GM19238 (cell line): Measurements from ENCODE around the gene POP4.

ENCODE experiments used
- DNase-seq: peaks from one replicate; pipeline ENCODE4 v3.0.0; 2011; ENCODE audit warnings: low spot score; ENCODE audit not compliant: insufficient read length

The POP4 gene

DNA sequence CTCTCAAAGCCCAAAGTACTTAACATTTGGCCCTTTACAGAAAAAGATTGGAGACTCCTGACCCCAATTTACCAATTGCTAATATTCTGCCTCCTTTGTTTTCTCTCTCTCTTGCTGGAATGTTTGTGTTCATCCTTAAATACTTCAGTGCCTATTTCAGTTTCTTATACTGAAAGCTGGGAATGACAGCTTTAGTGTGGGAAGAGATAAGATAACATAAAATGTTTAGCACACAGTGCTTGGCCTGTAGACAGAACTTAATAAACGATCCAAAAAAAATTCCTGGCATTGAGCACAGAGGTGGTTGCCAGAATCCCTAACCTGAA is 56.2 kb downstream of the POP4 start:
- no peak for DNase-seq

DNA sequence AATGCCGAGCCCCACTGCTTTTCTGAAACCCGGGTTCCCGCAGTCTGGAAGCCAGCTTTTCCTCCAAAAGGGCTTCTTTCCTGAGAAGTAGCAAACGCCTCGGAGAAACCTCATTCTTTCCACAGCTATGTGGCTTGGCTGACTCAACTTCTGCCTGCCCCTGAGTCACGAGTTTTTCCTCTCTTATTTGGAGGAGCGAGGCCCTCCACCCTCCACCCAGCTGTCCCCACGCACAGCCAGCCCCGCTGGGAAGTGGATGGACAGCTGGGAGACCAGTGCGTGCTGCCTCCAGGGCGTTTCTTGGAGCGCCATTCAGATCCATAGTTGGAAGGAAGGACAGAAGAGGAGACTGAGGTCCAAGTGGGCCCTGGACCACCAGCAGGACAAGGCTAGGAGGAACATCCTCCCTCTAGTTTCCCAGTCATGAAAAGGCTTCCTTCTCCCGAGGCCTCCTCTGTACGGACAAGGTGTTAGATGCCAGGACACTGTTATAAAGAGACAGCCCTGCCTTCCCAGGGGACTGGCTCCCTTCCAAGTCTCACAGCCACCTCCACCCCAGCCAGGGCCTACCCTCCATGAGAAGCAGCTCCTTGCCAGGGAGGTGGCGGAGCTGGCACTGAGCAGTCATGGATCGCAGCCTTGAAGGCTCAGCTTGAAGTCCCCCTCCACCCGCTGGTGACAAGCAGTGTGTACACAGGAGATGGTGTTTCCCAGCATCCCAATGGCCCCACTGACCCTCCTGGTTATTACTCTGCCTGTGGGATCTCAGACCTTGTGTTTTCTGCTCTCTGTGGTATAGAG is 56.7 kb downstream of the POP4 start:
- DNase-seq, result no peak

DNA sequence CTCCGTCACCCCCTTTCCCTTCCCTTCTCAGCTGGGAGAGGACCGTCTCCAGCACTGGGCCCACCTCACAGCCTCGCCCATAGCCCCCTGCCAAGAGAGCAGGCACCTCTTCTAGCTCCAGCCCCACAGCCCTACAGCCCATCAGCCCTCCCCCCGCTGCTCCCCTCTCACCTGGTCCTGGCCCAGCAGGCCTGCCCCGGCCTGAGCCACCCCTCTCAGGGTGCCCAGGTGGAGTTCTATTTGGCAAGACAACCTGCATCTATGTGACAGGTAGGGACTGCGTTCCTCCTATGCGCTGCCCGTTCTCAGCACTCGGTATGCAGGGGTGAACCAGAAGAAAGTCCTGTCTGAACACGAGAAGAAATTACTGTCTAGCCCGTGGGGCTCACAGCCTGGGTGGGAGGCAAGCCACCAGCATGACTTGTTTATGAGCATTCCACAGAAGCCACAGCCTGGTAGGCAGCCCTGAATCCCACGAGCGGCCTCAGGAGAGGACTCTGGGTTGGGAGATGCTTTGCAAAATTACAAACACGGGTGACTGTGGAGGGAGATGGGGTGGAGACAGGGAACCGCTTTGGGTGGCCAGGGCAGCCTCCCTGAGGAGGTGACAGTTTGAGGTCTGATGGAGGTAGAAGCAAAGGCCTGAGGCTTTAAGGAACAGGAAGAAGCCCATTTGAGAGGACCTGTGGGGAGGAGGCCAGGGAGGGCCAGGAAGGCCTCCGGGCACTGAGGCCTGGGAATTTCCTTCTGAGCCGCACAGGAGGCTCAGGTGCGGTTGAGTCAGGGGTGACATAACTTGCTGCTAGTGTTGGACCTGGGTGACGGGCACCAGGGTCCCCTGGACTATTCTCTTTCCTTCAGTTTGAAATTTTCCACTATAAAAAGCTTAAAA is 58.0 kb downstream of the POP4 start:
- DNase-seq, result no peak

DNA sequence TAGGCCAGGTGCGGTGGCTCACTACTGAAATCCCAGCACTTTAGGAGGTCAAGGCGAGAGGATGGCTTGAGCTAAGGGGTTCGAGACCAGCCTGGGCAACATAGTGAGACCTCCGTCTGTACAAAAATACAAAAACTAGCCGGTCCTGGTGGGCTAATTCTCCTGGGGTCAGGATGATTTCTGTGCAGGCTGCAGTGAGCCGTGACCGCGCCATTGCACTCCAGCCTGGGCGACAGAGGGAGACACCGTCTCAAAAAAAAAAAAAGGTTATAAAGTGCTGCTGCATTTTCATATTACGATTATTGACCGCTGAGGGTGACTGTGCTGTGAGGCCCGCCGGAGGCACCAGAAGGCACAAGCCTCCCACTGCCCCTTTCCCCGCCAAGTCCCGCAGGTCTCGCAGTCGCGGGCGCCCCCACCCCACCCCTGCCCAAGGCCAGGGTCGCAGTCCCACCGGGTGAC is 58.7 kb downstream of the POP4 start:
- DNase-seq, result no peak

DNA sequence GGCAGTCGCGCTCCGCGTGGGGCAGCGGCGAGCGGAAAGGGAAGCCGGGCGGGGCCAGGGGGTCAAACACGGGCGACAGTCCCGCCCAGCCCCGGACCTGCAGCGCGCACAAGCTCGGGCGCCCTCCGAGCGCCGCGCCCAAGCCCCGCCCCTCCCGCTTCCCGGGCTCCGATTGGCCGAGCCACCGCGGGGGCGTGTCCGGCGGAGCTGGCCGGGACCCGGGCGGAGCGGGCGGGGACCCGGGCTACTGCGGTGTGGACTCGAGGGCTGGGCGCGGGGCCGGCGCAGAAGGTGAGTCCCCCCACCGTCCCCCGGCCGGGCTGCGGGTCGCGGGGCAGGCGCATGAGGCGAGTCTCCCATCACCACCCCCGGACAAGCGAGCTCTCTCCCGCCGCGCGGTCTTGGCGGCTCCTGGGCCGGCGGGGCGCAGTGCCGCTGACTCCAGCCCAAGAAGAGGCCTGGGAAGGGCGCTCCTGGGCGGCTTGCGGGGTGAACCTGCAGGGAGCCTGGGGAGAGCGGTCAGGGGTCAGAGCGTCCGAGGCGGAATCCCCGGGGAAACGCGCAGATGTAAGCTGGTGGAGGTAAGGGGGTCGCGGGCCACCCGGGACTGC is 59.2 kb downstream of the POP4 start, which contains the start of gene PLEKHF1:
PLEKHF1 (plus strand) TSS at position 247 of the 611 bp plus-strand sequence. CDS start 8,379 bp downstream, outside the sequence.
- peak; percentile 93 for DNase-seq

DNA sequence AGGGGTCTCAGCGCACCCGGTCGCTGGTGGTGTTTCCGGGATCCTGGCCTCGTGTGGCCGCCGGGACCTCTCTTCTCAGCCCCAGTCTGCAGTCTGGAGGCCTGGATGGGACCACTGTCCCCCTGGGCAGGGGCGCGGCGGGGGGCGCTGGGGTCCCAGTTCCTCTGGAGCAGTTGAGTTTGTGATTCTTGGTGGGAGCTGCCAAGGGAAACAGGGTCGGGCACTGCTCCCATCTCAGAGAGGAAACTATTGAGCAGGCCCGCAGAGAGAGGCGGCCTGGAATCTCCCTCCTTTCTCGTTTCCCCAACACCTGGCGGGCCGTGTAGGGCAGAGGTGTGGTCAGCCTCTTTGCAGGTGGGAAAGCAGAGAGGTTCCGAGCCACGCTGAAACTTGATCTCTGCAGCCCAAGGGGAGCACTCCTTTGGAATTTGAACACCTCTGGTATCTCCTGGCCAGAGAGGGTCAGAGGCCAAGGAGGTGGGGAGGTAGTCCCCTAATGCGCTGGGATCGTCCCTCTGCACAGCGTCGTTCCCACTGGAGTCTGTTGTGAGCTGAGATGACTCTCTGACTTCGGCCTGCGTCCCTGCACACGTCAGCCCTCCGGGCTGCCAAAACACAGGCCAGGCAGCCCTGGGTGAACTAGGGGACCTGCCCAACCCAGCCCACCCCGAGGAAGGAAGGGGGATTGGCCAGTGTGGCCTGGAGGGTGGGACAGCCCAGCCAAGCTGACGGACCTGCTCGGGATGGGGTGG is 59.9 kb downstream of the POP4 start:
- DNase-seq, result no peak
